ENCODE measurements around the gene TMOD3. TPM values are rescaled to one million over a fixed set of nuclear protein-coding genes. Genes with fewer than 3 reads are reported as not detected.
"Not testable (repeated sequence)": the region's sequence is repeated elsewhere in the genome, so short reads cannot be mapped to it uniquely, and the experiment has no call there.

Gene TMOD3
- total RNA-seq, 1 donor from 2014 or later = 37.4 TPM

GRCh38 chr15:51884517-51885236 is 55.2 kb downstream of the TMOD3 start:
- no peak overlapping the region for H3K4me3 Mint-ChIP-seq (ENCODE audit: low read depth)
- H3K9me3 Mint-ChIP-seq (ENCODE audit: low read depth) = peaks cover 2% of the 10 kb centered on the region
- no peak for DNase-seq (ENCODE audit: low spot score, unreplicated experiment)
- peaks cover 15% of the 10 kb centered on the region for H3K36me3 Mint-ChIP-seq (ENCODE audit: insufficient read depth)
- H3K4me1 Mint-ChIP-seq (ENCODE audit: low read depth) = peaks cover 5% of the 10 kb centered on the region
- no peak for TF ChIP-seq CTCF (IDR thresholded peaks at IDR 0.05; ENCODE audit: unreplicated experiment)
- no peaks in the 10 kb centered on the region for H3K27me3 Mint-ChIP-seq
- H3K27ac Mint-ChIP-seq = no peak overlapping the region

- not testable (repeated sequence) for H3K27me3 Mint-ChIP-seq; H3K27ac Mint-ChIP-seq; H3K4me3 Mint-ChIP-seq (ENCODE audit: low read depth); H3K9me3 Mint-ChIP-seq (ENCODE audit: low read depth); H3K4me1 Mint-ChIP-seq (ENCODE audit: low read depth); DNase-seq (ENCODE audit: low spot score, unreplicated experiment)
- peaks cover 15% of the 10 kb centered on the region for H3K36me3 Mint-ChIP-seq (ENCODE audit: insufficient read depth)
These were observed 56.3 kb downstream of the TMOD3 start for GRCh38 chr15:51885758-51886157.

DNA sequence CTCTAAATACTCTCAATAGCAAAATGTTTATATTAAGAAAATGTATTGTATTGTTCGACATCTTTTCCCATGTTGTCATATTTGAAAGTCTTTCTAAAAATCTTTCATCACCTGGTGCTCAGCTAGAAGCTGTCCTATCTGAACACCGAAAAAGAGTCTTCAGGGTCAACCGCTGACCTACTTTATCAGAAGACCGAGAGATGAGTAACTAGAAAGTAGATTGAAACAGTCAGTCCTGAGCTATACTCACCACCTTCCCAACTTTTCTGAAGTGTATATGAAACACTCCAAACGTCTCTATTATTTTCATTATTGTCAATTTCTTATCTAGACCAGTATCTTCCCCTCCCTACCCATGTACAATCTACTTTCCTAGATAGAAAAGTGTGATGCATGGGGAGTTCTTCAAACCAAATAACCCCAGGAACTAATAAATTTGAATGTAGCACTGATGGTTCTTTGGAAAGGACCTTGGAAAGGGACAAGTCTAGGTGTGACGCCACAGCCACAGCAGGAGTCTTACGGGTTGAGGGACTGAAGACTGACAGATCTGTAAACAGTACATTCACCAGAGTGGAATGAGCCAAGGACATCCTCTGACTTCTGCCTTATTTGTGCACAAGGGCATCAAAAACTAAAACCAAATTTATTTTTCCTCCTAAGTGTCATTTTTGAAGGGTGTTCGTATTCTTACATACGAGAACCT is 58.6 kb downstream of the TMOD3 start:
- Mint-ChIP-seq H3K9me3 (ENCODE audit: low read depth) (peaks cover 2% of the 10 kb centered on the region), H3K4me1 (ENCODE audit: low read depth) (peaks cover 5% of the 10 kb centered on the region), H3K27ac (no peak overlapping the region), H3K4me3 (ENCODE audit: low read depth) (no peak overlapping the region), H3K36me3 (ENCODE audit: insufficient read depth) (peaks cover 21% of the 10 kb centered on the region), H3K27me3 (no peaks in the 10 kb centered on the region)
- no peak for TF ChIP-seq CTCF (IDR thresholded peaks at IDR 0.05; ENCODE audit: unreplicated experiment)
- DNase-seq (ENCODE audit: low spot score, unreplicated experiment) = no peak

DNA sequence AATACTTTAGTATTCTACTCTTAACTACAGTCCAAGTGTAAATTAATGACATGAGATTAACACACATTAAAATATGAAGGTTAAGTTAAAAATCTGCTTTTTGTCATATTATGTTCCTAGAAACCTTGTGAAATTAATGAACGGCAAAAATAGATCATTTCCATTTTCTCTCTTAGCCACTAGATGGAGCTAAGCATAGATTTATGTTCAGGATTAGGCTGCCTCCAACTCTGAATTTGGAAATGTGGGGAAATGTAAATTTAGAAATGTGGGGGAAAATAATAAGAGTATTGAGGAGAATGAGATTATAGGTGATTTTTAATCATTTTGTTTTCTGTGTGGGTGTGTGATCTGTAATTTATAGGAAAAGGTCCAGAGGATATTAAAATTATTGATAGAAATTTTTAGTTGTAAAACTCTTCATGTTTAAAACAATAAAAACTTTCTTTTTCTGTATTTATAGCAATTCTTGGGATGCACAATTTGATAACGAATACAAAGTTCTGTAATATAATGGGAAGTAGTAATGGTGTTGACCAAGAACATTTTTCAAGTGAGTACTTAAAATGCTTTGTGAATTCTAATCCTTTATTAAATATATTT is 59.2 kb downstream of the TMOD3 start:
- DNase-seq (ENCODE audit: low spot score, unreplicated experiment) = no peak
- Mint-ChIP-seq H3K4me3 (ENCODE audit: low read depth) (no peak overlapping the region), H3K4me1 (ENCODE audit: low read depth) (peaks cover 5% of the 10 kb centered on the region), H3K27ac (no peak overlapping the region), H3K27me3 (no peaks in the 10 kb centered on the region), H3K9me3 (ENCODE audit: low read depth) (peaks cover 2% of the 10 kb centered on the region), H3K36me3 (ENCODE audit: insufficient read depth) (peaks cover 23% of the 10 kb centered on the region)
- peak; percentile 86 for TF ChIP-seq CTCF (IDR thresholded peaks at IDR 0.05; ENCODE audit: unreplicated experiment)

DNA sequence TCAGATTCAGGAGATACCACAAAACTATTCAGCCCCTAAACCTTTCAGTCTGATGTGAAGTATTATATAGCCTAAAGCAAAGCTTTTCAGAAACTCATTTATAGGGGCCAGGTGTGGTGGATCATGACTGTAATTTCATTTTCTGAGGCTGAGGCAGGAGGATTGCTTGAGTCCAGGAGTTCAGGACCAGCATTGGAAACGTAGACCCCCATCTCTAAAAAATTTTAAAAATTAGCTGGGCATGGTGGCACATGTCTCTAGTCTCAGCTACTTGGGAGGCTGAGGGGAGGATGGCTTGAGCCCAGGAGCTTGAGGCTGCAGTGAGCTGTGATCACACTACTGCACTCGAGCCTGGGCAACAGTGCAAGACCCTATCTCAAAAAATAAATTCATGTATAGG is 60.0 kb downstream of the TMOD3 start:
- peaks cover 24% of the 10 kb centered on the region for H3K36me3 Mint-ChIP-seq (ENCODE audit: insufficient read depth)
- no peaks in the 10 kb centered on the region for H3K27me3 Mint-ChIP-seq
- peaks cover 5% of the 10 kb centered on the region for H3K4me1 Mint-ChIP-seq (ENCODE audit: low read depth)
- TF ChIP-seq CTCF (IDR thresholded peaks at IDR 0.05; ENCODE audit: unreplicated experiment) = no peak
- peaks cover 2% of the 10 kb centered on the region for H3K9me3 Mint-ChIP-seq (ENCODE audit: low read depth)
- no peak overlapping the region for H3K27ac Mint-ChIP-seq
- DNase-seq (ENCODE audit: low spot score, unreplicated experiment) = no peak
- H3K4me3 Mint-ChIP-seq (ENCODE audit: low read depth) = no peak overlapping the region
